SH-SY5Y (cell line): ENCODE results near the gene USP24.

Source experiments
- GATA2 ChIP-seq: IDR thresholded peaks from 2 replicates; pipeline ENCODE4 v1.6.1; 2011; ENCODE audit warnings: mild to moderate bottlenecking, low read depth, low read length
- GATA3 ChIP-seq: IDR thresholded peaks from 2 replicates; pipeline ENCODE4 v1.6.1; 2011; ENCODE audit warnings: low read depth, mild to moderate bottlenecking, low read length, moderate library complexity

DNA sequence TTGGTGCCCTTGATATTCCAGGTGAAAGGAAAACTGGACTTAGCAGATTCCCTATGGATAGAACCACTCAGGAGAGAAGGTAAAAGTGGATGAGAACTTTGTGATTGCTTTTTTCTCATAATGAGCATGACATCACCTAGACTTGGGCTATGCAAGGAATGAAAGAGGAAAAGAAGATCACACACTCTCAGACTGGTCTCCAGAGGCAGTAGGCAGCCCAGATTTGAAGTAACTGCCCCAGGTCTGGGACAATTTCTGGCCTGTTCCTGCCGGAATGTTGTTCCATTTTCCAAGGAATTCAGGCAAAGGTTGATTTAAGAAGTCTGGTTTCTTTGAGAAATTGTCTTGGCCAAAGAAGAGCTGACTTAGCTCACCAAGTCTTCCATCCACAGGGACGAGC, 31.7 kb upstream of the USP24 start:
- TF ChIP-seq GATA2 (no peak), GATA3 (no peak)
